Vagina (tissue), 2 donors: ENCODE measurements around the gene L3MBTL4. TPM values are rescaled to one million over a fixed set of nuclear protein-coding genes. Genes with fewer than 3 reads are reported as not detected.
A peak's percentile ranks its signal among the peaks of the same experiment; 100 is the strongest.

ENCODE experiments used
- DNase-seq, 2 donors: peaks; one replicate each; pipeline ENCODE4 v3.0.0-alpha.2; 2017; ENCODE audit errors: extremely low spot score in 2 of 2
- H3K27ac ChIP-seq: fragments of 200-600 bp; sonication (generic); one replicate; pipeline ENCODE4 v1.5.1; 2019
- H3K27me3 ChIP-seq: fragments of 200-600 bp; sonication (generic); one replicate; pipeline ENCODE4 v1.5.1; 2019
- H3K36me3 ChIP-seq, 2 donors: fragments of 200-600 bp; sonication (generic); one replicate each; pipeline ENCODE4 v1.5.1; 2017 to 2019
- H3K4me1 ChIP-seq: fragments of 200-600 bp; sonication (generic); one replicate; pipeline ENCODE4 v1.5.1; 2019
- H3K4me3 ChIP-seq, 2 donors: fragments of 200-600 bp; sonication (generic); 1 replicate in 1 of 2; 2 replicates in 1 of 2; pipeline ENCODE4 v1.5.1; 2016 to 2019
- H3K9me3 ChIP-seq: fragments of 200-600 bp; sonication (generic); one replicate; pipeline ENCODE4 v1.5.1; 2019
- POLR2A ChIP-seq, 2 donors: fragments of 450-650 bp; IDR thresholded peaks; one replicate each; pipeline ENCODE4 v1.6.1; 2017; ENCODE audit warnings: antibody characterized with exemption in 2 of 2, mild to moderate bottlenecking in 2 of 2, moderate library complexity in 2 of 2
- POLR2AphosphoS5 ChIP-seq, 2 donors: sonication (generic); formaldehyde crosslinking; IDR thresholded peaks; one replicate each; pipeline ENCODE4 v1.9.0; 2017; ENCODE audit warnings: antibody characterized with exemption in 2 of 2, mild to moderate bottlenecking in 2 of 2, low read depth in 1 of 2; ENCODE audit not compliant: insufficient read depth in 1 of 2
- intact Hi-C: fragments of 100-400 bp; cut with DNase I; formaldehyde crosslinking; loops from one replicate; pipeline ENCODE4 v1.15.1; 2023
- total RNA-seq: library from RNA; depleted of rRNA; stranded (reverse); fragments of >200 nt; gene quantifications from one replicate; pipeline ENCODE4 v1.2.3, GENCODE V29; 2016
- TF ChIP-seq, protein P1 (sequence below), 3 experiments: fragments of 450-650 bp in 2 of 3; fragments of 200-600 bp in 1 of 3; sonication (generic) in 1 of 3; IDR thresholded peaks; one replicate each; pipeline ENCODE4 v1.5.1; 2017 to 2019; ENCODE audit warnings: antibody characterized with exemption in 3 of 3, mild to moderate bottlenecking in 2 of 3, moderate library complexity in 2 of 3

The L3MBTL4 gene
- total RNA-seq, 1 donor from 2014 or later, result 9.6 TPM

DNA sequence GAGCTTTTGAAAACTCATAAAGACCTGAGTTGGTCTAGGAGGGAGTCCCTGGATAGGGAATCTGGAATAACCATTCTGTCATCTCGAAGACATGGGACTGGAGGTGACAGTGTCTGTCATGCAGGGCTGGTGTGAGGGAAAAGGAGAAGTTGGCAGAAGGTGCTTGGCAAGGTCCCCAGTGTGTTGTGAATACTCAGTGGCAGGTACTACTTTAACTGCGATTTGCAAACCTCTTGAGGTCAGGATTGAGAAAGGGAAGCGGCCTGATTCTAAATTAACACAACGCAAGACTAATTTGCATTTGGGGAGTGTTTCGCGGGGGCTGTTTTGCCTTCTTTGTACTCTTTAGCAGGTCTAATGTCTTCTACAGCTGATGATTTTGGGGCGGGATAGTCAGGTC, 442.4 kb downstream of the L3MBTL4 start:
- TF ChIP-seq, protein P1, sequence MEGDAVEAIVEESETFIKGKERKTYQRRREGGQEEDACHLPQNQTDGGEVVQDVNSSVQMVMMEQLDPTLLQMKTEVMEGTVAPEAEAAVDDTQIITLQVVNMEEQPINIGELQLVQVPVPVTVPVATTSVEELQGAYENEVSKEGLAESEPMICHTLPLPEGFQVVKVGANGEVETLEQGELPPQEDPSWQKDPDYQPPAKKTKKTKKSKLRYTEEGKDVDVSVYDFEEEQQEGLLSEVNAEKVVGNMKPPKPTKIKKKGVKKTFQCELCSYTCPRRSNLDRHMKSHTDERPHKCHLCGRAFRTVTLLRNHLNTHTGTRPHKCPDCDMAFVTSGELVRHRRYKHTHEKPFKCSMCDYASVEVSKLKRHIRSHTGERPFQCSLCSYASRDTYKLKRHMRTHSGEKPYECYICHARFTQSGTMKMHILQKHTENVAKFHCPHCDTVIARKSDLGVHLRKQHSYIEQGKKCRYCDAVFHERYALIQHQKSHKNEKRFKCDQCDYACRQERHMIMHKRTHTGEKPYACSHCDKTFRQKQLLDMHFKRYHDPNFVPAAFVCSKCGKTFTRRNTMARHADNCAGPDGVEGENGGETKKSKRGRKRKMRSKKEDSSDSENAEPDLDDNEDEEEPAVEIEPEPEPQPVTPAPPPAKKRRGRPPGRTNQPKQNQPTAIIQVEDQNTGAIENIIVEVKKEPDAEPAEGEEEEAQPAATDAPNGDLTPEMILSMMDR (IDR thresholded peaks at IDR 0.05), result no peak
- TF ChIP-seq POLR2A (IDR thresholded peaks at IDR 0.05), result no peak
- no peaks in the 10 kb centered on the region for H3K9me3 ChIP-seq

DNA sequence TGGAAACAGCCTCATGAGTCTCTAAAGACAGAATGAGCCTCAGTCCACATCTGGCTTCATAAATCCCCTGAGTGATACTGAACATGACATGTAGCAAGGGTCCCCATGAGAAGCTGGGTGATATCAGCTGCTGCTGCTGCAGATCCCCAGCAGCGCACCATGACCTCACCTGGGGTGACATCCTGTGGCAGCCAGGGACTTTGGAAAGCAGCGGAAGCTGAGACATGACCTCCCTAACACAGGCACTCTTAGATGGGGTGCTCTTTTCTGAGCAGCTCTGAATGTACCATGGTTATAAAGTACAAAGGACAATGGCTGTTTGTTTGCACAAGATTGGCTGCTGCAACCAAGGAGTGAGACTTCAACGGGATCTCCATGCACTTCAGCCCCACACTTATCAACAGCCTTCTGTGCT, 444.7 kb downstream of the L3MBTL4 start:
- Histone ChIP-seq H3K27me3 (no peaks in the 10 kb centered on the region), H3K36me3 (no peaks in the 10 kb centered on the region), H3K27ac (no peak overlapping the region), H3K4me3 (no peak overlapping the region), H3K9me3 (no peaks in the 10 kb centered on the region), H3K4me1 (no peaks in the 10 kb centered on the region)
- DNase-seq, result peak in 1 of 2 donors; percentile 72
- intact Hi-C loops, result no loop called here
- TF ChIP-seq, protein P1 (IDR thresholded peaks at IDR 0.05), result no peak
- TF ChIP-seq POLR2A (IDR thresholded peaks at IDR 0.05), result no peak

More for the DNA sequence above, 442.4 kb downstream of the L3MBTL4 start:
- intact Hi-C loops, result no loop called here
- peak in 1 of 2 donors; percentile 5 for DNase-seq
- H3K27me3 ChIP-seq, result no peaks in the 10 kb centered on the region
- no peaks in the 10 kb centered on the region for H3K4me1 ChIP-seq
- no peak overlapping the region for H3K27ac ChIP-seq
- no peaks in the 10 kb centered on the region for H3K36me3 ChIP-seq
- no peak overlapping the region for H3K4me3 ChIP-seq

DNA sequence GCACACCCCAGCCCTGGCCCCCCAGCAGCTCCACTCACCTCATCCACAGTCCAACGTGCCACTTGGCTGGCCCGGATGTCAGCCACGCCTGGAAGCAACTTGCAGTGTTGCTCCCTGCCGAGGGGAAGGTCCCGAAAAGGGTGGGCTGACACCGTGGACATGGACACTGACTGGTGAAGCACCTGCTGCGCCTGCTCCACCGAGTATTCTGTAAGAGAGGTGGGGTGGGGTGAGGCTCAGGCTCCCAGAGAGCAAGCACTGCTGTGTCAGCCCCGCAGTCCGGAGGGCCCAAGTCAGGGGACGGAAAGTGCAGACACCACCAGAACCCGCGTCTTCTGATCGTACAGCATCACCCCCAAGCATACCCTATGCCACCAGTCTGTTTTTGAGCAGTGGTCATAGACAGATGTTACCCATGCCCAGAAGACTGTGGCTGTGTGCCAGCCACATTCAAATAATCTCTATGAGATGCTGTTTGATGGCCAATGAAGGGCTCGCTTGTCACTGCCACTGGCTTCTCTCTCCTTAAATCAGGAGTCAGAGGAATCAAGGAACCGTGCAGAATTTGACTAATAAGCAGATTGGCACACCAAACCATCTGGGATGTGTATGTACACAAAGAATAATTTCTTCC, 445.2 kb downstream of the L3MBTL4 start:
- intact Hi-C loops, result no loop called here

DNA sequence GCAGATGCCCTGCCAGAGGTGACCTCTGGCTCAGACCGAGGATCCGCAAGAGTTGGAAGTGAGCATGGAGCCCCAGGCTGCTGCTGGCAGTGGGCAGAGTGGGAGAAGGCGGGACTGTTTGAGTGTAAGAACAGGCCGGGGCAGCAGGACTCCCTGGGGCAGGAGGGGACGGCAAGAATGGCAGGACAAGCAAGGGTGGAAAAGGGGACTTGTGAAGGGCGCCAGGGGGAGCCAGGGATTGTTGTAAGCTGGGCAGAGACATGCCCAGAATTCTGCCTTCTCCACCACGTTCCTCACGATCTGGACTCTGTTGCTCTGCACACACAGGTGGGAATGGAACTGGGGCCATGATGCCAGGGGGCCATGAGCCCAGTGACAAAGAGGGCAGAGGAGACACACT, 447.0 kb downstream of the L3MBTL4 start:
- no peaks in the 10 kb centered on the region for H3K36me3 ChIP-seq
- TF ChIP-seq POLR2A (IDR thresholded peaks at IDR 0.05) (no peak), POLR2AphosphoS5 (IDR thresholded peaks at IDR 0.05; ENCODE audit: insufficient read depth in 1 of 2, low read depth in 1 of 2) (no peak)
- TF ChIP-seq, protein P1 (IDR thresholded peaks at IDR 0.05), result no peak
- H3K4me1 ChIP-seq, result no peaks in the 10 kb centered on the region
- intact Hi-C loops, result no loop called here
- H3K9me3 ChIP-seq, result no peaks in the 10 kb centered on the region
- peak in 1 of 2 donors; percentile 80 for DNase-seq
- no peak overlapping the region for H3K27ac ChIP-seq
- H3K4me3 ChIP-seq, result no peak overlapping the region
- H3K27me3 ChIP-seq, result no peaks in the 10 kb centered on the region

More for the DNA sequence above, 445.2 kb downstream of the L3MBTL4 start:
- Histone ChIP-seq H3K4me3 (no peak overlapping the region), H3K4me1 (no peaks in the 10 kb centered on the region), H3K27ac (no peak overlapping the region), H3K27me3 (no peaks in the 10 kb centered on the region), H3K36me3 (no peaks in the 10 kb centered on the region), H3K9me3 (no peaks in the 10 kb centered on the region)
- peak in 1 of 2 donors; percentile 81 for DNase-seq
- no peak for TF ChIP-seq POLR2A (IDR thresholded peaks at IDR 0.05)
- TF ChIP-seq, protein P1 (IDR thresholded peaks at IDR 0.05), result no peak
- TF ChIP-seq POLR2AphosphoS5 (IDR thresholded peaks at IDR 0.05; ENCODE audit: insufficient read depth in 1 of 2, low read depth in 1 of 2), result no peak

DNA sequence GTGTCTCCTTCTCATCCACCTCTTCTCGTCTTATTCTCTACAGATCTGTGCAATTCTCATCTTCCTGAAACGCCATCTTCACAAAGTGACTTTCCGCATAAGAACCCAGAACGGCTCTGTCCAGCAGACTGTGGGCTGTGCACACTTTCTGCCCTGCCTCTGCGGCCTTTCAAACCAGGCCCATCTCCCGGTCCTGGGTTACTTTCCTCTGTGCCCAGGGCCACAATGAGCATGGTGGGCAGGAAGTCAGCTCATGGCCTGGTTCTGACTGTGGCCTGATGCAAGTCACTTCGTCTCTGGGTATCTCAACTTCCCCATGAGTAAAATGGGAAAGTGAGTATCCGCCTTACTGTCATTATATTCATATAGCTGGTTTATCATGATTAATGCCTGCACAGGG, 447.7 kb downstream of the L3MBTL4 start:
- Histone ChIP-seq H3K9me3 (no peaks in the 10 kb centered on the region), H3K27me3 (no peaks in the 10 kb centered on the region), H3K4me1 (no peaks in the 10 kb centered on the region), H3K4me3 (no peak overlapping the region), H3K36me3 (no peaks in the 10 kb centered on the region), H3K27ac (no peak overlapping the region)
- DNase-seq, result peak in 1 of 2 donors; percentile 56
- intact Hi-C loops, result no loop called here
- TF ChIP-seq, protein P1 (IDR thresholded peaks at IDR 0.05), result no peak
- TF ChIP-seq POLR2AphosphoS5 (IDR thresholded peaks at IDR 0.05; ENCODE audit: insufficient read depth in 1 of 2, low read depth in 1 of 2) (no peak), POLR2A (IDR thresholded peaks at IDR 0.05) (no peak)
